Keratinocyte (primary cell): ENCODE data around the gene MXRA5.

Experiments
- EZH2 ChIP-seq: IDR thresholded peaks from one replicate; pipeline ENCODE4 v1.6.1; 2012; ENCODE audit warnings: inconsistent platforms, mild to moderate bottlenecking, low read length, moderate library complexity
- TF ChIP-seq, protein P1 (sequence below), 3 experiments: IDR thresholded peaks in 1 of 3; conservative IDR thresholded peaks in 1 of 3; optimal IDR thresholded peaks in 1 of 3; 2 replicates in 2 of 3; 3 replicates in 1 of 3; pipeline versions ENCODE3 to v1.5.1; 2011; ENCODE audit warnings: low read length in 3 of 3, mild to moderate bottlenecking in 3 of 3, moderate library complexity in 2 of 3, control low read depth in 1 of 3, inconsistent platforms in 1 of 3; ENCODE audit not compliant: insufficient read depth in 2 of 3; ENCODE audit errors: extremely low read depth in 1 of 3

DNA sequence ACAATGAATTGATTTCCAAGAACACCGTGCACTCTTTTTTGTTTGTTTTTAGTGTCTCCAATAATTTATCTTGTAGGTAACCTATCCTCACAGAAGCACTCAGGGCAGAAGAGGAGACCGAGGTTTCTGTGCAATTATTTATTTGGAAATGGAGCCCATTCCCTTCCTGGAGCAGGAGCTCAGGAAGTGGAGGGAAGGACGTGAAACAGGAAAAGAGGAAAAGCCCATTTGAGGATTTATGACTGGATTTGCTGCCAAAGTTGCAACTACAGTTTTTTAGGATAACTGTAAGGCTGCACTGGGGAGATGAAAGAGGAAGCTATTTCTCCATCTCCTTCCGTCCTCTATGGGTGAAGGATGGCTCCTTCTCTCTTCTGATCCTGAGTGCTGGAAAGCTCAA is 31.7 kb upstream of the MXRA5 start:
- TF ChIP-seq, protein P1, sequence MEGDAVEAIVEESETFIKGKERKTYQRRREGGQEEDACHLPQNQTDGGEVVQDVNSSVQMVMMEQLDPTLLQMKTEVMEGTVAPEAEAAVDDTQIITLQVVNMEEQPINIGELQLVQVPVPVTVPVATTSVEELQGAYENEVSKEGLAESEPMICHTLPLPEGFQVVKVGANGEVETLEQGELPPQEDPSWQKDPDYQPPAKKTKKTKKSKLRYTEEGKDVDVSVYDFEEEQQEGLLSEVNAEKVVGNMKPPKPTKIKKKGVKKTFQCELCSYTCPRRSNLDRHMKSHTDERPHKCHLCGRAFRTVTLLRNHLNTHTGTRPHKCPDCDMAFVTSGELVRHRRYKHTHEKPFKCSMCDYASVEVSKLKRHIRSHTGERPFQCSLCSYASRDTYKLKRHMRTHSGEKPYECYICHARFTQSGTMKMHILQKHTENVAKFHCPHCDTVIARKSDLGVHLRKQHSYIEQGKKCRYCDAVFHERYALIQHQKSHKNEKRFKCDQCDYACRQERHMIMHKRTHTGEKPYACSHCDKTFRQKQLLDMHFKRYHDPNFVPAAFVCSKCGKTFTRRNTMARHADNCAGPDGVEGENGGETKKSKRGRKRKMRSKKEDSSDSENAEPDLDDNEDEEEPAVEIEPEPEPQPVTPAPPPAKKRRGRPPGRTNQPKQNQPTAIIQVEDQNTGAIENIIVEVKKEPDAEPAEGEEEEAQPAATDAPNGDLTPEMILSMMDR (optimal IDR thresholded peaks at IDR 0.05 in 1 of 3, IDR thresholded peaks at IDR 0.05 in 1 of 3, conservative IDR thresholded peaks at IDR 0.05 in 1 of 3; ENCODE audit: extremely low read depth in 1 of 3, insufficient read depth in 2 of 3, low read length in 3 of 3): no peak
- no peak for TF ChIP-seq EZH2
